HepG2 (cell line): ENCODE results near the gene ALMS1. TPM values are rescaled to one million over a fixed set of nuclear protein-coding genes. Genes with fewer than 3 reads are reported as not detected.

Source experiments
- ATAC-seq: fragments of 200-7000 bp; cut with Tn5 transposase; 3 replicates; pipeline ENCODE4 v1.9.1; 2020; ENCODE audit warnings: mild to moderate bottlenecking, moderate library complexity
- BruUV-seq: library from RNA; stranded (reverse); fragments of 400-500 nt; replicated peaks from 2 replicates; lab custom pipeline; 2021; lab: Mats Ljungman, UMichigan
- CTCF ChIA-PET: fragments of 300-600 bp; formaldehyde crosslinking; extraction: SDS; loops from one replicate; lab custom pipeline; 2021; ENCODE audit warnings: low total read pairs, inconsistent platforms, low intra/inter-chr PET ratio; lab: Yijun Ruan, JAX
- POLR2A ChIA-PET: fragments of 350-600 bp; sonication (Branson Sonifier 250); formaldehyde crosslinking; loops from one replicate; lab custom pipeline; 2020; ENCODE audit warnings: antibody characterized with exemption, inconsistent platforms; lab: Yijun Ruan, JAX
- DNase-seq: peaks from one replicate; pipeline ENCODE4 v3.0.0-alpha.2; 2015; ENCODE audit warnings: low spot score
- FAIRE-seq: peaks from 3 replicates; lab custom pipeline; 2011; peaks lifted over from hg19 to GRCh38; lab: Jason Lieb, UNC
- H2AFZ ChIP-seq: one replicate; pipeline ENCODE4 v1.6.1; 2011; ENCODE audit warnings: low read length, inconsistent platforms
- H3K27ac ChIP-seq: fragments of 300-600 bp; 3 replicates; pipeline ENCODE4 v1.8.0; 2011; ENCODE audit warnings: mixed run types, mild to moderate bottlenecking, mixed read lengths, low read length, inconsistent platforms; ENCODE audit not compliant: insufficient read depth; ENCODE audit errors: extremely low read length
- H3K27me3 ChIP-seq, 2 experiments: fragments of 200-600 bp in 1 of 2; 2 replicates in 1 of 2; 3 replicates in 1 of 2; pipeline versions ENCODE4 v1.6.0 to v1.8.0; 2011; ENCODE audit warnings: low read length in 2 of 2, mild to moderate bottlenecking in 2 of 2, moderate library complexity in 2 of 2, inconsistent platforms in 1 of 2; ENCODE audit not compliant: insufficient read depth in 2 of 2, control insufficient read depth in 1 of 2
- H3K36me3 ChIP-seq, 2 experiments: fragments of 200-600 bp in 1 of 2; replicated peaks in 1 of 2; 2 replicates in 1 of 2; 3 replicates in 1 of 2; pipeline versions ENCODE4 v1.5.1 to v1.8.0; 2011; ENCODE audit warnings: low read length in 2 of 2, inconsistent platforms in 1 of 2; ENCODE audit not compliant: insufficient read depth in 2 of 2, control insufficient read depth in 1 of 2
- H3K4me1 ChIP-seq: 2 replicates; pipeline ENCODE4 v1.5.1; 2012; ENCODE audit warnings: low read length, inconsistent platforms; ENCODE audit not compliant: insufficient read depth
- H3K4me2 ChIP-seq: 2 replicates; pipeline ENCODE4 v1.6.0; 2011; ENCODE audit warnings: low read depth, low read length, inconsistent platforms
- H3K4me3 ChIP-seq, 3 experiments: fragments of 200-600 bp in 1 of 3; sonication (generic), shearing (Covaris generic) in 1 of 3; replicated peaks in 1 of 3; 2 replicates each; pipeline ENCODE4 v1.5.1; 2011 to 2016; ENCODE audit warnings: low read length in 3 of 3, inconsistent platforms in 2 of 3, low read depth in 2 of 3, mild to moderate bottlenecking in 2 of 3, control low read depth in 1 of 3, mixed read lengths in 1 of 3; ENCODE audit not compliant: insufficient read depth in 1 of 3
- H3K79me2 ChIP-seq: one replicate; pipeline ENCODE4 v1.6.1; 2011; ENCODE audit warnings: low read length, inconsistent platforms; ENCODE audit not compliant: insufficient read depth
- H3K9ac ChIP-seq: 2 replicates; pipeline ENCODE4 v1.6.0; 2011; ENCODE audit warnings: mild to moderate bottlenecking, low read depth, low read length, inconsistent platforms; ENCODE audit not compliant: insufficient read depth
- H3K9me3 ChIP-seq: 2 replicates; pipeline ENCODE4 v1.5.1; 2012; ENCODE audit warnings: mild to moderate bottlenecking, low read length
- H4K20me1 ChIP-seq: 2 replicates; pipeline ENCODE4 v1.6.0; 2011; ENCODE audit warnings: inconsistent platforms, mild to moderate bottlenecking, low read length, moderate library complexity; ENCODE audit not compliant: insufficient read depth
- AKNA ChIP-seq: sonication (generic); formaldehyde crosslinking; IDR thresholded peaks from 2 replicates; pipeline ENCODE4 v1.4.0; 2020; ENCODE audit warnings: missing genetic modification reagents, borderline replicate concordance
- CBFB ChIP-seq: sonication (generic); formaldehyde crosslinking; IDR thresholded peaks from 2 replicates; pipeline ENCODE4 v1.4.0; 2020; ENCODE audit warnings: missing genetic modification reagents
- CSRNP2 ChIP-seq: sonication (generic); formaldehyde crosslinking; conservative IDR thresholded peaks from 2 replicates; pipeline ENCODE4 v1.8.0; 2022; ENCODE audit warnings: low read depth, missing genetic modification reagents
- FOXK1 ChIP-seq: sonication (generic); formaldehyde crosslinking; IDR thresholded peaks from 2 replicates; pipeline ENCODE4 v1.4.0; 2020; ENCODE audit warnings: low read depth, missing genetic modification reagents, borderline replicate concordance
- IKZF5 ChIP-seq: IDR thresholded peaks from 2 replicates; pipeline ENCODE4 v1.6.1; 2018; ENCODE audit warnings: missing genetic modification reagents, mild to moderate bottlenecking, missing compliant biosample characterization
- MLXIP ChIP-seq: sonication (generic); formaldehyde crosslinking; IDR thresholded peaks from 2 replicates; pipeline ENCODE4 v1.9.0; 2021; ENCODE audit warnings: missing genetic modification reagents, borderline replicate concordance
- NFRKB ChIP-seq: fragments of 450-650 bp; IDR thresholded peaks from 2 replicates; pipeline ENCODE4 v1.6.1; 2017
- RBM22 ChIP-seq: fragments of 200-400 bp; formaldehyde crosslinking; optimal IDR thresholded peaks from 2 replicates; pipeline ENCODE3; 2017; ENCODE audit warnings: mild to moderate bottlenecking, low read length, moderate library complexity
- SYNCRIP ChIP-seq: fragments of 200-400 bp; formaldehyde crosslinking; IDR thresholded peaks from 2 replicates; pipeline ENCODE4 v1.6.1; 2018; ENCODE audit warnings: mild to moderate bottlenecking, low read depth, low read length; ENCODE audit not compliant: insufficient read depth
- TEAD3 ChIP-seq: optimal IDR thresholded peaks from 2 replicates; pipeline ENCODE3; 2016; ENCODE audit warnings: borderline replicate concordance
- TRIM24 ChIP-seq: sonication (generic); formaldehyde crosslinking; IDR thresholded peaks from 2 replicates; pipeline ENCODE4 v1.8.0; 2022; ENCODE audit warnings: mild to moderate bottlenecking, missing genetic modification reagents
- ZNF598 ChIP-seq: sonication (generic); formaldehyde crosslinking; IDR thresholded peaks from 2 replicates; pipeline ENCODE4 v1.5.1; 2020; ENCODE audit warnings: mild to moderate bottlenecking, missing genetic modification reagents, borderline replicate concordance
- ZNF782 ChIP-seq: sonication (generic); formaldehyde crosslinking; IDR thresholded peaks from 2 replicates; pipeline ENCODE4 v1.4.0; 2020; ENCODE audit warnings: missing genetic modification reagents, mild to moderate bottlenecking, borderline replicate concordance
- ZSCAN25 ChIP-seq: sonication (generic); formaldehyde crosslinking; IDR thresholded peaks from 2 replicates; pipeline ENCODE4 v1.8.0; 2022; ENCODE audit warnings: mild to moderate bottlenecking, missing genetic modification reagents
- WGBS: methylation state at CpG from one replicate; pipeline ENCODE4 v1.1.6; 2017; ENCODE audit warnings: low lambda C conversion rate; 5-methylcytosine and 5-hydroxymethylcytosine counted together
- in situ Hi-C: cut with HindIII; loops from 2 replicates; pipeline ENCODE4 v1.10.0; 2017; ENCODE audit warnings: low pct_unique_long_range_greater_than_20kb; ENCODE audit not compliant: extremely low pct_ligation_motif_present
- intact Hi-C: fragments of 100-400 bp; cut with micrococcal nuclease; formaldehyde crosslinking; loops from one replicate; pipeline ENCODE4 v1.10.0; 2022; ENCODE audit not compliant: unreplicated experiment
- polyA plus RNA-seq, 8 experiments: library from polyadenylated mRNA; depleted of rRNA in 3 of 8; stranded (reverse) in 7 of 8; unstranded in 1 of 8; fragments of >200 nt; fragmentation: Illumina TruSeq in 4 of 8; extraction: Trizol in 4 of 8; gene quantifications; 2 replicates each; pipeline versions ENCODE4 v1.2.1 to v1.2.3, GENCODE V29; 2011 to 2016; ENCODE audit warnings: low read depth in 4 of 8, missing spikeins in 1 of 8, mixed read lengths in 1 of 8; ENCODE audit not compliant: insufficient read depth in 1 of 8
- total RNA-seq, 5 experiments: library from RNA; depleted of rRNA; stranded (reverse); fragments of >200 nt; fragmentation: Illumina TruSeq; extraction: Trizol; gene quantifications; 2 replicates each; pipeline ENCODE4 v1.2.3, GENCODE V29; 2016; ENCODE audit warnings: low read depth in 1 of 5

Gene ALMS1
- total and polyA plus RNA-seq, 2 of the 13 experiments (the other 11 are each of a cell fraction or from before 2014, with no cell fraction given), result 12.9 to 21.2 TPM

GRCh38 chr2:73341039-73341438, 44.6 kb upstream of the ALMS1 start:
- Histone ChIP-seq H3K4me3 (no peak overlapping the region), H3K9ac (no peak overlapping the region), H3K27me3 (peaks cover 0 to 6% of the 10 kb centered on the region in 2 experiments; a peak in 2 of 5 replicates), H3K27ac (no peak overlapping the region), H2AFZ (no peak overlapping the region), H3K9me3 (no peaks in the 10 kb centered on the region), H4K20me1 (no peaks in the 10 kb centered on the region), H3K4me1 (peaks cover 9% of the 10 kb centered on the region; the same call in 1 of the 2 replicates), H3K36me3 (no peaks in the 10 kb centered on the region), H3K4me2 (no peak overlapping the region), H3K79me2 (no peaks in the 10 kb centered on the region)
- ATAC-seq, result peak; percentile 31; the same call in 1 of the 3 replicates
- no peak for FAIRE-seq
- ChIA-PET POLR2A (no interaction called here), CTCF (no interaction called here)
- intact Hi-C loops (no loop called here), in situ Hi-C loops (no loop called here)
- DNase-seq, result no peak
- BruUV-seq, result no TSS peak
- 15% methylated on average over 3 of the region's 3 CpGs for WGBS
- no peak for TF ChIP-seq AKNA (CRISPR knock-in tag)
- TF ChIP-seq CSRNP2 (CRISPR knock-in tag), result no peak
- TF ChIP-seq CBFB, result no peak
- no peak for TF ChIP-seq TEAD3 (CRISPR knock-in tag)
- TF ChIP-seq FOXK1, result no peak
- TF ChIP-seq NFRKB, result no peak
- no peak for TF ChIP-seq ZNF598 (CRISPR knock-in tag)
- TF ChIP-seq ZSCAN25, result no peak
- TF ChIP-seq ZNF782 (CRISPR knock-in tag), result no peak
- TF ChIP-seq TRIM24, result no peak
- TF ChIP-seq RBM22, result no peak
- no peak for TF ChIP-seq MLXIP (CRISPR knock-in tag)
- TF ChIP-seq SYNCRIP, result no peak
- no peak for TF ChIP-seq IKZF5 (CRISPR knock-in tag)
